OCI-LY3 (cell line): ENCODE data around the gene TBC1D21.

Experiments used
- H2AFZ ChIP-seq: fragments of 200-600, 300-600 bp; shearing (Covaris generic); 2 replicates; pipeline ENCODE4 v1.6.0; 2014; ENCODE audit warnings: antibody characterized with exemption, low read depth, low read length
- H3K27ac ChIP-seq: fragments of 200-600, 300-600 bp; sonication (generic); 2 replicates; pipeline ENCODE4 v1.5.1; 2014; ENCODE audit warnings: mild to moderate bottlenecking, low read length, moderate library complexity, mixed read lengths
- H3K27me3 ChIP-seq: fragments of 200-600, 300-600 bp; sonication (generic); 2 replicates; pipeline ENCODE4 v1.6.1; 2014; ENCODE audit warnings: low read depth, low read length, mixed read lengths
- H3K36me3 ChIP-seq: fragments of 200-600, 300-600 bp; sonication (generic); replicated peaks from 2 replicates; pipeline ENCODE3; 2014; ENCODE audit warnings: low read depth, low read length, mixed read lengths
- H3K4me1 ChIP-seq: fragments of 300-600, 200-600 bp; sonication (generic); 2 replicates; pipeline ENCODE4 v1.6.1; 2014; ENCODE audit warnings: low read length, mixed read lengths
- H3K4me2 ChIP-seq: fragments of 200-600, 300-600 bp; sonication (generic); 2 replicates; pipeline ENCODE4 v1.6.1; 2014; ENCODE audit warnings: low read length, mixed read lengths
- H3K4me3 ChIP-seq: fragments of 300-600, 200-600 bp; sonication (generic); 2 replicates; pipeline ENCODE4 v1.5.1; 2014; ENCODE audit warnings: antibody characterized with exemption, mild to moderate bottlenecking, low read length, moderate library complexity
- H3K79me2 ChIP-seq: fragments of 300-600, 200-600 bp; shearing (Covaris generic); 2 replicates; pipeline ENCODE4 v1.6.1; 2014; ENCODE audit warnings: mild to moderate bottlenecking, low read length, mixed read lengths
- H3K9ac ChIP-seq: fragments of 300-600, 200-600 bp; shearing (Covaris generic); 2 replicates; pipeline ENCODE4 v1.6.0; 2014; ENCODE audit warnings: mild to moderate bottlenecking, low read length, moderate library complexity
- H3K9me3 ChIP-seq: fragments of 200-600, 300-600 bp; shearing (Covaris generic); 2 replicates; pipeline ENCODE4 v1.6.1; 2014; ENCODE audit warnings: low read length, mixed read lengths; ENCODE audit not compliant: insufficient read depth
- H4K20me1 ChIP-seq: fragments of 200-600, 300-600 bp; sonication (generic); 2 replicates; pipeline ENCODE4 v1.6.1; 2016; ENCODE audit warnings: low read length, mixed read lengths; ENCODE audit not compliant: insufficient read depth
- EZH2phosphoT487 ChIP-seq: fragments of 200-600 bp; shearing (Covaris generic); IDR thresholded peaks from 2 replicates; pipeline ENCODE4 v1.6.1; 2018; ENCODE audit warnings: antibody characterized with exemption, mixed run types, low read depth
- TF ChIP-seq, protein P1 (sequence below): fragments of 200-600, 300-600 bp; sonication (generic); IDR thresholded peaks from 2 replicates; pipeline ENCODE4 v1.5.1; 2014; ENCODE audit warnings: antibody characterized with exemption, low read length, low read depth

Gene TBC1D21

DNA sequence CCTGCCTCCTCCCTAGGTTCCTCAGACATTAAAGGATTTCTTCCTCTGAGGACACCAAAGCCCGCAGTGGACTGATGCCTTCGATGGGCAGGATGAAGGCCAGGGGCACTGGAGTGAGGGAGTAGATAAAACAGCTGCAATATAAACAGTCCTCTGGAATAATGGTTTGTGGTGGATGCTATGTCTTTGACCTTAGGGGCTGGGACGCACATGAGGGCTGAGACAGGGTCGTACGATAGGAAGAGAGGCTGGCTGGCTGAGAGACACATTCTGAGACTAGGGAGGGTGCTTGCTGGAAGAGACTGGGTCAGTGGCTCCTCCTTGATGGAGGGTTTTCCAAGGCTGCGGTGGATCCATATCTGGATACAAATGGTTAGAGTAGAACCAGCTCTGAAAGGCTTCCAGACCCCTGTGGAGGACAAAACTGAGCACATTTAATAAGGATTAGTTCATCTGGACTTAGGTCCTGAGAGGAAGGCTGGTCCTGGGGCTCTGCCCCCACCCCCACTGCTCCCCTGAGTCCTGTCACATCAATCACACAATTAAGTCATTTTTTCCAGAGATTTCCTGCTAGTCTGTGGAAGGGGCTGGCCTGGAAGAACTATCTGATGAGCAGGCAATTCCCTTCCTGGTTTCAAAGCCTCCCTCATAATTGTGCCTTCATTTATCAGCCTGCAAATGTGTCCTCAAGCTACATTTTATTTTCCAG, 15.8 kb downstream of the TBC1D21 start:
- Histone ChIP-seq H3K9ac (no peak overlapping the region), H3K4me1 (peaks cover 9% of the 10 kb centered on the region), H3K79me2 (no peaks in the 10 kb centered on the region), H3K27me3 (peaks cover 32% of the 10 kb centered on the region), H3K4me2 (no peak overlapping the region), H2AFZ (no peak overlapping the region), H3K9me3 (no peaks in the 10 kb centered on the region), H4K20me1 (no peaks in the 10 kb centered on the region), H3K4me3 (no peak overlapping the region), H3K36me3 (no peaks in the 10 kb centered on the region), H3K27ac (no peak overlapping the region)
- TF ChIP-seq EZH2phosphoT487, result no peak
- TF ChIP-seq, protein P1, sequence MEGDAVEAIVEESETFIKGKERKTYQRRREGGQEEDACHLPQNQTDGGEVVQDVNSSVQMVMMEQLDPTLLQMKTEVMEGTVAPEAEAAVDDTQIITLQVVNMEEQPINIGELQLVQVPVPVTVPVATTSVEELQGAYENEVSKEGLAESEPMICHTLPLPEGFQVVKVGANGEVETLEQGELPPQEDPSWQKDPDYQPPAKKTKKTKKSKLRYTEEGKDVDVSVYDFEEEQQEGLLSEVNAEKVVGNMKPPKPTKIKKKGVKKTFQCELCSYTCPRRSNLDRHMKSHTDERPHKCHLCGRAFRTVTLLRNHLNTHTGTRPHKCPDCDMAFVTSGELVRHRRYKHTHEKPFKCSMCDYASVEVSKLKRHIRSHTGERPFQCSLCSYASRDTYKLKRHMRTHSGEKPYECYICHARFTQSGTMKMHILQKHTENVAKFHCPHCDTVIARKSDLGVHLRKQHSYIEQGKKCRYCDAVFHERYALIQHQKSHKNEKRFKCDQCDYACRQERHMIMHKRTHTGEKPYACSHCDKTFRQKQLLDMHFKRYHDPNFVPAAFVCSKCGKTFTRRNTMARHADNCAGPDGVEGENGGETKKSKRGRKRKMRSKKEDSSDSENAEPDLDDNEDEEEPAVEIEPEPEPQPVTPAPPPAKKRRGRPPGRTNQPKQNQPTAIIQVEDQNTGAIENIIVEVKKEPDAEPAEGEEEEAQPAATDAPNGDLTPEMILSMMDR, result no peak

DNA sequence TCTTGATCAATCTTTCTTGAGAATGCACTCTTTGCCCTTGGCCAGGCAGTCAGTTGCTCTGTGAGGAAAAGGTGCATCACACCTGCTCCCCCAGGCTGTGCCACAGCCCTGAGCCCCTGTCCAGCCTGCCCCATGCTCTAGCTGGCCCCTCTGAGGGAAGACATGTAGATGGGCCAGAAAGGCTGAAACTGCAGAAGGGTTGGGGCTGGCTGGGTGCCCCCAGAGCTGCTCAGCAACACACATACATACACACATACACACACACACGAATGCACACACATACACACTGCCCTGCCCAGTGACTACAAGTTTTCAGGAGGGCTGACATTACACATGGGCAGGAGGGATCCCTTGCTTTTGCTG, 16.4 kb downstream of the TBC1D21 start:
- H3K36me3 ChIP-seq, result no peaks in the 10 kb centered on the region
- H3K9ac ChIP-seq, result no peak overlapping the region
- H4K20me1 ChIP-seq, result no peaks in the 10 kb centered on the region
- H3K79me2 ChIP-seq, result no peaks in the 10 kb centered on the region
- H3K9me3 ChIP-seq, result no peaks in the 10 kb centered on the region
- TF ChIP-seq, protein P1, result no peak
- no peak for TF ChIP-seq EZH2phosphoT487
- H3K27me3 ChIP-seq, result peaks cover 32% of the 10 kb centered on the region
- H3K4me2 ChIP-seq, result no peak overlapping the region
- H3K27ac ChIP-seq, result no peak overlapping the region
- no peak overlapping the region for H2AFZ ChIP-seq
- H3K4me1 ChIP-seq, result peaks cover 9% of the 10 kb centered on the region
- H3K4me3 ChIP-seq, result no peak overlapping the region

DNA sequence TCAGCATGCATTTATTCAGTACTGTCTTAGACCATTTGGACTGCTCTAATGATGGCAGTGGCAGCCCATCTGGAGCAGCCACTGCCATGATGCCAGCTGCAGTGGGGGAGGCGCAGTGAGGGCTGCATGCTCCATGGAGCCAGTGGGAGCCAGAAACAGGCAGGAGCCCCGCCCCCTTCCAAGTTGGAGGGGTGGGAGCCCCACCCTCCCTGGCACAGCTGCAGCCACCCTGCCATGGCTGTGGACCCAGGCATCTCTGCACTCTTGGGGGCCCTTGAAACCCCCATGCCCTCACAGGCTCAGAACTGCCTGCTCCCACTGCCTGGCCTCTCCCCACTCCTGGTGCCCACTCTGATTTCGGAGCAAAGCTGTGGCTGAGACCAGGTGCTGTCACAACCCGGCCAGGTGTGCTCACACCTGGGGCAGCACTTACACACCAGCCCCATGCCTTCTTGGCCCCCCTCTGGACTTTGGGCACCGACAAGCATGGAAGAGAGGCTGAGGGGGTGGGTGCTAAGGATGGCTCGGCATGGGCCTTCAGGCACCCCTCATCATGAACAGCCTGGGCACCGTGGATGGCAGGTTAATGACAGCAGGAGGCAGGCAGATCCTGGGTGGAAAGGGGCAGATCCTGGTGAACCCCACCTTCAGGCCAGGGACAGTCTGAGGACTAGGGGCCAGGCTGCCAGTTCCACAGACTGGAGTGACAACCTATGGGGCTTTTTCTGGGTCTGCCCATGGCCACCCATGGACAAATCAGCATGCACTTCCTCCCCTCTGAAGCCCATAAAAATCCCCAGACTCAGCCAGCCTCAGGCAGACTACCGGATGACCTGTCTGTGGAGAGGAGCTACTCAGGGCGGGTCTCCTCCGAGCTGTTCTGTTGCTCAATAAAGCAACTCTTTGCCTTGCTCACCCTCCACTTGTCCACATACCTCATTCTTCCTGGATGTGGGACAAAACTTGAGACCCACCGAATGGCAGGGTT, 18.3 kb downstream of the TBC1D21 start:
- Histone ChIP-seq H3K9ac (no peak overlapping the region), H3K79me2 (no peaks in the 10 kb centered on the region), H2AFZ (no peak overlapping the region), H3K4me3 (no peak overlapping the region), H3K27ac (no peak overlapping the region), H3K36me3 (no peaks in the 10 kb centered on the region), H3K9me3 (no peaks in the 10 kb centered on the region), H3K27me3 (peaks cover 31% of the 10 kb centered on the region), H4K20me1 (no peaks in the 10 kb centered on the region), H3K4me2 (no peak overlapping the region), H3K4me1 (peaks cover 7% of the 10 kb centered on the region)
- TF ChIP-seq, protein P1, result no peak
- TF ChIP-seq EZH2phosphoT487, result no peak

DNA sequence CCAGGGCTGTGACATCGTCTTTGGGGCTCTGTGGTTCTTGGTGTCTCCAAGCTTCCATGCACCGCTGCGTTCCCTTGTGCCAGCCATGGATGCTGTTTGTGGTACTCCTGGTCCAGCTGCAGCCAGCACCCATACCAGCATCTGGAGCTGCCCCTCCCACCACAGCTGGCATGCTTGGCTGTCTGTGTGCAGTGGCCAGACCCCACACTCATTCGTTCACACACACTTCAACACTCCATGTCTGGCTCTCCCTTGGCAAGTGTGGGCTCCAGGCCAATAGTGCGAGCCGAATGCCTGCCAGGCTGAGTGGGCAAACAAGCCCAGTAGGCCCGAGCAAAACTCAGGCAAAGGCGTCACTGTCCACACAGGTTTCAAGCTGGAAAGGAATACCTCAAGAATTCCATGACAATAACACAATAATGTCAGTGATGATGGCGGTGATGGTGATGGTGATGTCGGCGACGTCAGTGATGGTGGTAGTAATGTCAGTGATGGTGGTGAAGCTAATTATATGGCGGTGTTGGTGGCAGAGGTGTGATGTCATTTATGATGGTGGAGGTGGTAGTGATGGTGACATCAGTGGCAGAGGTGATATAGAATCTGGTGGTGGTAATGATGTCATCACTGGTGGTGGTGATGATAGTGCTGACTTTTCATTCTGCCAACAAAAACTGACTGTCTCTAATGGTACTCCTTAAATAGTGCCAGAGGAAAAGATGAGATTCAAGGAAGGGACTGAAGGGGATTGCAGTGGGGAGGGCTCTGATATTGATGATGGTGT, 19.3 kb downstream of the TBC1D21 start:
- Histone ChIP-seq H2AFZ (no peak overlapping the region), H3K4me2 (no peak overlapping the region), H4K20me1 (no peaks in the 10 kb centered on the region), H3K36me3 (no peaks in the 10 kb centered on the region), H3K79me2 (no peaks in the 10 kb centered on the region), H3K9me3 (no peaks in the 10 kb centered on the region), H3K4me3 (no peak overlapping the region), H3K9ac (no peak overlapping the region), H3K27me3 (peaks cover 31% of the 10 kb centered on the region), H3K4me1 (no peaks in the 10 kb centered on the region), H3K27ac (no peak overlapping the region)
- TF ChIP-seq, protein P1, result no peak
- TF ChIP-seq EZH2phosphoT487, result no peak
